HG03558 (cell line): ENCODE data around the gene KCNMB4.

Experiments used
- ATAC-seq: cut with Tn5 transposase; IDR thresholded peaks from one replicate; pipeline ENCODE4 v1.9.1; 2021; ENCODE audit warnings: moderate number of reproducible peaks; ENCODE audit not compliant: unreplicated experiment; ENCODE audit errors: extremely low read depth

Gene KCNMB4

GRCh38 chr12:70365648-70366518, at the start of gene KCNMB4:
KCNMB4 (plus strand) TSS chr12:70366290; CDS start chr12:70366735, 445 bp downstream.
- ATAC-seq, result peak; percentile 63

GRCh38 chr12:70317781-70318180, 48.3 kb upstream of the KCNMB4 start:
- ATAC-seq, result peak; percentile 91

- no peak for ATAC-seq
These were observed 46.5 kb upstream of the KCNMB4 start for GRCh38 chr12:70319605-70320004.

- no peak for ATAC-seq
These were observed 44.9 kb upstream of the KCNMB4 start for GRCh38 chr12:70321191-70321590.

- no peak for ATAC-seq
These were observed 38.5 kb upstream of the KCNMB4 start for GRCh38 chr12:70327541-70327940.

GRCh38 chr12:70329728-70330127, 36.4 kb upstream of the KCNMB4 start:
- no peak for ATAC-seq

- no peak for ATAC-seq
These were observed 35.9 kb upstream of the KCNMB4 start for GRCh38 chr12:70330158-70330557.

GRCh38 chr12:70332236-70332635, 33.9 kb upstream of the KCNMB4 start:
- ATAC-seq, result no peak

- no peak for ATAC-seq
These were observed 31.3 kb upstream of the KCNMB4 start for GRCh38 chr12:70334742-70335141.

- no peak for ATAC-seq
These were observed 27.6 kb upstream of the KCNMB4 start for GRCh38 chr12:70338531-70338930.

- no peak for ATAC-seq
These were observed 15.0 kb upstream of the KCNMB4 start for GRCh38 chr12:70351076-70351475.

- no peak for ATAC-seq
These were observed 12.1 kb upstream of the KCNMB4 start for GRCh38 chr12:70353780-70354660.

GRCh38 chr12:70354787-70355186, 11.3 kb upstream of the KCNMB4 start:
- ATAC-seq, result no peak

- no peak for ATAC-seq
These were observed 10.1 kb upstream of the KCNMB4 start for GRCh38 chr12:70355972-70356371.

- ATAC-seq, result no peak
These were observed 6.5 kb upstream of the KCNMB4 start for GRCh38 chr12:70359458-70360197.

- ATAC-seq, result no peak
These were observed 5.9 kb upstream of the KCNMB4 start for GRCh38 chr12:70360218-70360617.

- no peak for ATAC-seq
These were observed 1.2 kb upstream of the KCNMB4 start for GRCh38 chr12:70364695-70365397.

- ATAC-seq, result no peak
These were observed 767 bp upstream of the KCNMB4 start for GRCh38 chr12:70365398-70365647.

- peak; percentile 23 for ATAC-seq
These were observed 629 bp downstream of the KCNMB4 start for GRCh38 chr12:70366581-70367257.
